H1 (cell line): ENCODE results near the gene FGFR2. TPM values are rescaled to one million over a fixed set of nuclear protein-coding genes. Genes with fewer than 3 reads are reported as not detected.

Experiments
- BACH1 ChIP-seq: IDR thresholded peaks from 2 replicates; pipeline ENCODE4 v1.6.1; 2012; ENCODE audit warnings: low read length, improper control_type of control experiment
- CBX8 ChIP-seq: fragments of 300-800, 300-1000 bp; sonication (generic); IDR thresholded peaks from 2 replicates; pipeline ENCODE4 v1.7.1; 2016; ENCODE audit warnings: low read depth, low read length, borderline replicate concordance
- CHD1 ChIP-seq: IDR thresholded peaks from 2 replicates; pipeline ENCODE4 v1.6.1; 2012; ENCODE audit warnings: low read depth, low read length, improper control_type of control experiment
- POLR2AphosphoS5 ChIP-seq: IDR thresholded peaks from 2 replicates; pipeline ENCODE4 v1.6.1; 2011; ENCODE audit warnings: low read depth, low read length
- POU5F1 ChIP-seq: IDR thresholded peaks from 2 replicates; pipeline ENCODE4 v1.6.1; 2011; ENCODE audit warnings: low read depth, mild to moderate bottlenecking, low read length, moderate library complexity
- RFX5 ChIP-seq: IDR thresholded peaks from 2 replicates; pipeline ENCODE4 v1.6.1; 2011; ENCODE audit warnings: low read depth, low read length, improper control_type of control experiment, borderline replicate concordance
- TEAD4 ChIP-seq: IDR thresholded peaks from 2 replicates; pipeline ENCODE4 v1.6.1; 2012; ENCODE audit warnings: low read depth, low read length, inconsistent platforms, mixed read lengths
- polyA plus RNA-seq, 7 experiments: library from polyadenylated mRNA; depleted of rRNA in 3 of 7; stranded (reverse) in 5 of 7; unstranded in 2 of 7; fragments of >200 nt in 5 of 7; fragments of 200-250 nt in 2 of 7; gene quantifications; 1 replicate in 5 of 7; 2 replicates in 1 of 7; 4 replicates in 1 of 7; pipeline versions ENCODE4 v1.2.1 to v1.2.3, GENCODE V29; 2011 to 2013; ENCODE audit warnings: missing spikeins in 2 of 7, mixed read lengths in 2 of 7
- total RNA-seq: library from RNA; stranded (reverse); fragmentation: NEBNext Ultra II Directional; extraction: Animal tissue kit (Norgen Biotek cat#: 25700); gene quantifications from 2 replicates; pipeline ENCODE4 v1.2.1, GENCODE V29; 2021

FGFR2 gene
- total and polyA plus RNA-seq, 2 of the 8 experiments (the other 6 are each of a cell fraction or from before 2014, with no cell fraction given): 50.2 to 81.2 TPM

DNA sequence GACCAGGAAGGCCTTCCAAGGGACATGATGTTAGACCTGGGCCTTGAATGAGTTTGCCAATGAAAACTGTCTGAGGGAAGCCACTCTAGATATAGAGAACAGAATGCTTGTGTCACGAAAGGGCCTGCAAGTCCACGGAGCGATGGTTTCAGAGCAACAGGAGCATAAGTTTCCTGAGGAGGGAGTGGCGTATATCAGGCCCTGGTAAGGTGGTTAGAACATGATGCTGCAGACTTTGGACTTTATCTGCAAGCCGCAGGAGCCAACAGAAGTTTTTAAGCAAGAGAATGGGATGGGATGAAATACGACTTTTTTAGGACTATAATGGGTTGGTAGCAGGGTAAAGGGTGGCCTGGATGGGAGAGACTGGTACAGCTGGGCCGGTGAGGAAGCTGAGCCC, 136.0 kb downstream of the FGFR2 start (continued):
- TF ChIP-seq RFX5 (no peak), POU5F1 (no peak), CBX8 (no peak), BACH1 (no peak), CHD1 (no peak), TEAD4 (no peak), POLR2AphosphoS5 (no peak)
